ENCODE measurements around the gene ZMYND12.

Gene ZMYND12

DNA sequence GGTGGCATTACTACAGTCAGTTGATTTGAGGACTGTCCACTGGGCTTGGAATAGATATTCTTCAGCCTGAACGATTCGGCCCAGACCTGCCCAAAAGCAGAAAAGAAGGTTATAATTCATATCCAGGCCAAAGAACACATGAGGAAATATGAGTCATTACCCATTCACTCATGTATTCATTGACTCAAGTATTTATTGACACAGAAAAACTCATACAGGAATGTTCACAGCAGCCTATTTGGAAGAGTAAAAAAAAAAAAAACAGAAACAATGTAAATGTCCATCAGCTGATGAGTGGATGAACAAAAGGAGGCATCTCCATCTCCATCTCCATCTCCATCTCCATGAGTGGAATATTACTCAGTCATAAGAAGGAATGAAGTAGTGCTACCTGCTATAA is 15.9 kb downstream of the ZMYND12 start:
- no peak for DNase-seq (ENCODE audit: low read depth)

DNA sequence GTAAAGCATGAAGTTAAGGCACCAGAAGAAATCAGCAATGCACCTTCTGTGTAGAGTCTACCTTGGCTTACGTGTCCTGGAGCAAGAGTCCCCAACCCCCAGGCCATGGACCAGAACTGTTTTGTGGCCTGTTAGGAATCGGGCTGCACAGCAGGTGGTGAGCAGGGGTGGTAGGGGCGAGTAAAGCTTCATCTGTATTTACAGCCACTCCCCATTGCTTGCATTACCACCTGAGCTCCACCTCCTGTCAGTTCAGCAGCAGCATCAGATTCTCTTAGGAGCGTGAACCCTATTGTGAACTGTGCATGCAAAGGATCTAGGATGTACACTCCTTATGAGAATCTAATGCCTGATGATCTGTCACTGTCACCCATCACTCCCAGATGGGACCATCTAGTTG is 21.5 kb downstream of the ZMYND12 start:
- DNase-seq (ENCODE audit: low read depth): no peak

DNA sequence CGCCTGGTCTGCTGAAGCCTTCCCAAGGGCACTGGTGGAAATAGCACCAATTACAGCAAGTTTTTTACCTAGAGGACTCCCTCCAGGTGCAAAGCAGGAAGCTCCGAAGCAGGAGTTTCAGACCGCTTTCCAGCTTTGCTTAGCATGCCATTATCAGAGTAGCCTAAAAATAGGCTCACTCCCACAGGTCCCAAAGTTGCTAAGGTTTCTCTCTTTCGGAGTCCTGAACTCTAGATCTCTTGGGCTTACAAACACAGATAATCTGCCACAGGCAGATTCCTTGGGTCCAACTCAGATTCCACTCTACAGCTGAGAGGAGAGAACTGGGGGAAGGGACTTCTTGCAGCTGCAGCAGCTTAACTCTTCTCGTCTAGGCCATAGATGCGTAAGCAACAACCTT is 22.5 kb downstream of the ZMYND12 start:
- no peak for DNase-seq (ENCODE audit: low read depth)

DNA sequence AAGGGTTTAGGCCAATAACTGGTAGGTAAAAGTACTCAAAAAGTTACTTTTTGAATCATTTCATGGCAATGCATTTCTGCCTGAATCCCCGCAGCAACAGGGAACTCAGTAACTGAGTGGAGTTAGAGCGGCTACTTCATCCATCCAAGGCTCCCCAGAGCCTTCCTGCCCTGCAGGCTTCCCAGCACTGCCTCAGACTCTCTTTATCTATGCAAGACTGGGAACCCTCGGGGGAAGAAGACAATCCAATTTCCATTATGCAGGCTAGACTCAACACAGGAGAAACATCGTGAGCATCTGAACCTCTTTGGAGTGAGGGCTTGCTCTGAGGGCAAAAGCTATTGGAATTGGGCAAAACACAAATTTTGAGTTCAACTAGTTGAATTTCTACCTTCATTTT is 23.1 kb downstream of the ZMYND12 start:
- no peak for DNase-seq (ENCODE audit: low read depth)

DNA sequence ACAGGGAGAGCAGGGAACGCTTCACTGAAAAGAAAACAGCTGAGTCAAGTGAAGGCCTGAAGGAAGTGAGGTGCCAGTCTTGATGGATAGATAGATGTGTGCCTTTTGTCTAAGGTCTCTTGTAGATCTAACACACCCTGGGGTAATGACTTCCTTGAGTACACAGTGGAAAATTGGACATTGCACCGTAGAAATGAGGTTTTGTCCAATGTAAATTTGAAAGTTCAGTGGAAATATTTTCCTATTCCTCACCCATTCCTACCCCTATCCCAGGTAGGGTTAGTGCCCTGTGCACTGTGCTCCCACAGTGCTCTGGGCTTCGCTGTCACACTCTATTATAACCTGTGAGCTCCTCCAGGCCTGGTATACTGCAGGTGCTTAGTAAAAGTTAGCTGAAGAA is 24.3 kb downstream of the ZMYND12 start:
- DNase-seq (ENCODE audit: low read depth): no peak

DNA sequence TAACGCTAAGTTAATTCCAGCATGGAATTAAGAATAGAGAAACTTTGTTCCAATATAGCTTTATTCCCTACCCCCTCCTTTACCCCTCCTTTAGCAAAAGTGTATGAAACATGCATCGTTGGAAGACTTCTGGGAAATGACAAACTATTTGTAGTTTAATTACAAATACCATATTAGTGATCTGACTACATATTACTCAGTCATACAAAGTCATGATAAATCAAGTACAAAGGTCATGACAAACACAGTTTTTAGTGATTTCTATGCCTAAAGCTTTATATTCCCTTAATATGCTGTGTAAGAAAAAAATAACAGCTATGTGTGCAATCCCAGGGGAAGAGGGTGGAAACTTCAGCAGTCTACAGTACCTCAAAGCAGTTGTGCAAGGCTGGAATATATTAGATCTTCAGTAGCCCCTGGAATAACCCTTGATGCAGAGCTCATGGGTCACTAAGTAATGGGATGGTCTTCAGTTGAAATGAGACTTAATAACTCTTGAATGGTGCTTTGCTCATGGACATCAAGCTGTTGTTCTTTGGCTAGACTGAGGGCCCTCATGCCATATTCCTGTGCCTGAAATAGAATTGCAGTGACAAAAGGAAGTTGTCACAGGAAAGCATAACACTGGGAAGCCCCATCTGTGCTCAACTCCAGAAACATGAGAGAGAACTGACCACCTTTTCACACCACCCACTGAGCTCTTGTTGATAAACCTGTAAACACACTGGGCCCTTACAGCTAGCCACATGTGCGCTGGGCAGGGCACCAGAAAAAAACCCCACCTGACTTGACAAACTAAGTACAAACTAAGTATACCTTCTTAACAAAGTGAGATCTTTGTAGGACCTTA is 25.3 kb downstream of the ZMYND12 start:
- DNase-seq (ENCODE audit: low read depth): no peak

DNA sequence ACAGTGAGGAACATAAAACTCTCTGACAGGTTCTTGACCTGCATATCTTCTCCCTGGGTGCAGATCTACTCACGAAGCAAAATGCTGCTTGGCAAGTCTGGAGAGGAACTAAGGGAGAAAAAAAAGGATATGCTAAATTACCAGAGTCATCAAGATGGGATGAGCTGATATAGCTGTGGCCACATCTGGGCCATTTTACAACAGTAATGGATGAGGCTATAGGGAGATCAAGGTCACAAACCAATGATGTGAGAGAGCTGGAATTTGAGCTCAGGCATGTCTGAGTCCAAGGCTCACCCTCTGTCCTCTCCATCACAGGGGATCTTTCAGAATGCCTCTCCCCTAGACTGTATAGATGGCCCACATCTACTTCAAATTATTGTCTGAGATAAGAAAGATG is 26.2 kb downstream of the ZMYND12 start:
- DNase-seq (ENCODE audit: low read depth): no peak

DNA sequence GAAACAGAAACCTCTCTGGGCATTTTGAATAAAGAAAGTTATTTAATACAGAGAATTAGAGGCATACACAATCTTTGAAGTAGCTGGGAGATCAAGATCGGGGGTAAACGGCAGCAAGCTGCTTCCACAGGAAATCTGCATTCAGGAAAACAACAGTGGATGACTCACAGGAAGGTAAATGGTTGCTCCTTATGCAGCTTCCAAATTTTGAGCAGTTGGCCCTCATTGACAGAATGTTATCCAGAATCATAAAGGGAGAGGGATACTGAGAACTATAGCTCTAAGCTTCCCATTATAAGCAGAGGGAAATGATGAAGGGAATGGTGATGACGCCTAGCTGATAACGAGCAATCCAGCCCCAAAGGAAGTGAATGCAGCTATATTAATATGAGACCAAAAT is 28.6 kb downstream of the ZMYND12 start:
- no peak for DNase-seq (ENCODE audit: low read depth)

DNA sequence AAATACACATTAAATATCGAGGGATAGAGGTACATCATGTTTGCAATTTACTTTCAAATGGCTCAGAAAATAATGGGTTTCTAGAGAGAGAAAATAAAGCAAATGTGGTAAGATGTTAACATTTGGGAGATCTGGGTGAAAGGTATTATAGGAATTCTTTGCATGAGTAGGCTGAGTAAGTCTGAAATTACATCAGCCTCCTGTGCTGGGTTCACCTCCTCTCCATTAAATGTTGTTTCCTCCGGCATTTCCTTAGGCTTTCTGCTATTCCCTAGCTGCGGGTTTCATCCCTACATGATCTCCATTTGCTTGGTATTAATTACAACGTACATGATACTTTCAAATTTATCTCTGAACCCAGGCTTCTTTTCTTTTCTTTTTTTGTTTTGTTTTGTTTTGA is 31.6 kb downstream of the ZMYND12 start:
- DNase-seq (ENCODE audit: low read depth): no peak

DNA sequence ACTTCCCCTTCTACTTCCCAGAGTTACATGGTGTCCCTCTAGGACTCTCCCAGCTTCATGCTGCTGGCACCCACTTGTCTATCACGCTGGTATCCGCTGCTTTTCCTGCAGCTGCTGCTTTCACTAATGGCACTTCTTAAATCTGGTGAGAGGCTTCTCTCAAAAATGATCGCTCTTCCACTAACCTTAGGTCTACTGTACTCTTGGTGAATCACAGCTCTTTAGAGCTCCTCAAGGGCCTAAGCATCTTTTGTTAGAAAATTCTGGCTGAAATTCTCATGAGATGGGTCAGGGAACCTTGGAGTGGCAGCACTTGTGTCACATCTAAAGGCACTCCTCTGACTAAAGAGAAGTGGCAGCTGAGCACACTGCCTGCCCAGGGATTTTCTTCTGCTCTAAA is 32.1 kb downstream of the ZMYND12 start:
- no peak for DNase-seq (ENCODE audit: low read depth)

DNA sequence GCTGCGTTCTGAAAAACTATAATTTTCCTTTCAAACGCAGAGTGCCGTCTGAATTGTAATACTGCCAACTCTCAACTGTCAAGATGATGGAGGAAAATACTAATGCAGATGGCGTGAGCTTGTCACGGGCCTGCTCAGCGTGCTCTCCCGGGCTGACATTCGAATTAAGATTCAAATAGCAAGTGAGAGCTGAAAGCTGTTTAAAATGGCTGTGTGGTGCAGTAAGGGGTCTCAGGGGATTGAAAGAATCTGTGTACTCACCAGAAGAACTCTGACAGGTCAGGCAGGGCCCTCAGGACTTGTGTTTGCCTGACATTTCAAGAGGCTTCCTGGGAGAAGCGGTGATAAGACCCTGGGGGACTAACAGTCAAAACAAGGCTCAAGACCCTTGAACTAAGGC is 33.1 kb downstream of the ZMYND12 start:
- no peak for DNase-seq (ENCODE audit: low read depth)

DNA sequence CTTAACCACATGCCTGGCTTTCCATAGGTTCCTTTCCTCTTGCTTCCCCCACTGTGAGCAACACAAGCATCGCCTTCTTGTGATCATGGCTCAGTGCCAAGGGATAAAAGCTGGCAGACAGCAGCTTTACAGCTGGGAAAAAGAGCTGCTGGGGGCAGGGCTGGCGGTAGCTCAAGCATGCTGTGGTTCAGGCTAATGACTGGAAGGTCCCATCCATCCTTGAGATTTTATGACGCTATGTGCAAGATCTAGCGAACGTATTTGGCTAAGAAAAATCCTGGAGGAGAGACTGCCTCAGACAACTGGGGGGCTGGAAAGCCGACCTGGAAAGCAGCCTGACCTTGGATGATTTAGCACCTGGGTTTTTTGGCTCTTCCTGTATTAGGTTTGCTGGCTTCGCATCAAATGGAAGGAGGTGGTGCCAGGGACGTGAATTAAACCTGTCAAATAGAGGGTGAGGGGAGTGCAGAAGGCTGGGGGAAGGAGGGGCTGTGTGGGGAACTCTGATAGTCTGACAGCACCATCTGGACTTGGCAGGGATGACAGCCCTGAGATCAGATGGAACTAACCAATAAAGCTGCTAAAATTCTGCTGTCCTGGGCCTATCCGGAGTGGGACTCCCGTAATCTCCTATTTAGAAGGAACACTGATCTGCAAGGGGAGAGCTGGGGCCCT is 34.8 kb downstream of the ZMYND12 start:
- no peak for DNase-seq (ENCODE audit: low read depth)

DNA sequence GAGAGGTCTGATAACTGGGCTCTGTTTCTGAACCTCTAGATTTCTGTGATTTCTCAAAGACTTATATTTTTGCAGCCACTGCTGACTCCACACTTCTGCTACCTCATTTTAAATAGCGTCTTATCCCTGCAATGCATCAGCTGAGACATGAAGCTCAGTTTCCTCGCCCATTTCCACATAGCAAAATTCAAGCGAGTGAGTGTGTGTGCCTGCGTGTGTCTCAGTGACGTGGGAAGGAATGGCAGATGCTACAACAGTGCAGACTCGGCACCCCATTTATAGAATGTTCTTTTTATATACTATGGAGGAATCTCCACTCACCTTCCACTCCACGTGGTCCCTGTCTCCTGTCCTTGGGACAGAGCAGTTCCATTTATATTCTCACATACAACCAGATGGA is 35.7 kb downstream of the ZMYND12 start:
- DNase-seq (ENCODE audit: low read depth): no peak

DNA sequence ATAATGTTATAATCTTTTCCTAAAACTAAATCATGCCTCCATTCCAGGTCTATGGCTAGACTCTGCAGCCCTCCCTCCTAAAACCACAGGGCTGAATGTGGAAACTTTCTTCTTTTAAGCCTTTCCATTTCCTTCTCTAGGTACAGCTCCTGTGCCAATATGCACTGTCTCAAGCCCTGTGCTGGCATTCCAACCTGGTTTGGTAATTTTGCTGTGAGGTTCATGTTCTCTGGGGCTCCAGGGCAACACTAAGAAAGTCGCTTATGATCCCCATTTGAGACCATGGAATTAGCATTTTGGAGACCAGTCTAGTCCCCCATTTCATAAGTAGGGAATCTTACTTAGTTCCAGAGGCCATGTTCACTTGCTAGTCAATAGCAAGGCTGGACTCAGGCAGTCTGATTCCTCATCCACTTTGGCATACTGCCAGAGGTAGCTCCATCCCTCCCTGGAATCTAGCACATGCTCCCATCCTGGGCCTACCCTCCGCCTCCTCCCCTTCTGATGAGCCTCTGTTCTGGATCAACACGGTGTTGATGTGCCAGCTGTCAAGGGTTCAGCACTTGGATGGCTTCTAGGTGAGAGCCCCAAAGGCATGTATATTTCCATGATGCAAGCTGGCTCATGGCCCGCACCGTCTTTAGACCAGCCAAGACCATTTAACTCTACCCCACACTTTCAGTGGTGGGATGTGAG is 36.5 kb downstream of the ZMYND12 start:
- no peak for DNase-seq (ENCODE audit: low read depth)

DNA sequence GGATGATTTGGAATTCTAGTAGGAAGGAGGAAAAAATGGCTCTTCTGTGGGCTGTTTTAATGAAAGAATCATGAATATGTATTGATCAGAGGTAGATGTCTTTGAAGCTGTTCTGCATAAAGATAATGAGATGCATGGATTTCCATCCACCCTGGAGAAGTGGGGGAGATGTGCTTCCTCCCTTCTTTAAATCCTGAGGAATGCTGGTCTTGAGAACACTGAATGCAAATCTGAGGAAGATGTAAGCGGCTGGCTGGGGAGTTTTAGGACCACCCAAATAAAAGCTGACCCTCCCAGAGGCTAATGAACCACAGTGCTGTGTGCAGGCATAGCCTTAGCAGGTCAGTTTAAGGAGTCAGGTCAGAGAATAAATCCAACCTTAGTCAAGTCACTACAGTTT is 37.3 kb downstream of the ZMYND12 start:
- no peak for DNase-seq (ENCODE audit: low read depth)

DNA sequence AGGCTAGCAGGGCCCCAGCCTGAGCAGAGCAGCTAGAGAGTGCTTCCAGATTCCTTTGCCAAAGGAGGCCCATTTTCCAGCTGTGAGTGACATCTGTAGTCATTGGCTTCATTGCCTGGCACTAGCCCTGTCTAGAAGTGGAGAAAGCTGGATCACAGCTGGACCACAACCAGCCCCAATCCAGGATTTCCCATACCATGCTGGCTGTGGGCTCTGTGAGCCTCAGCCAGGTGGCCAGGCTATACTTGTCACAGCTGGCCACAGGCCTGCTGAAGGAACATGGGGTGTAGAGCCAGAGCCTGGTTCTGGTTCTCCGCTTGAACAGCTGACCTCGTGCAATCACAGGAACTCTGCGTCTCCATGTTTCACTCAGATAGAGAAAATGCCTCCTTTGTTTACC is 38.7 kb downstream of the ZMYND12 start:
- DNase-seq (ENCODE audit: low read depth): no peak

DNA sequence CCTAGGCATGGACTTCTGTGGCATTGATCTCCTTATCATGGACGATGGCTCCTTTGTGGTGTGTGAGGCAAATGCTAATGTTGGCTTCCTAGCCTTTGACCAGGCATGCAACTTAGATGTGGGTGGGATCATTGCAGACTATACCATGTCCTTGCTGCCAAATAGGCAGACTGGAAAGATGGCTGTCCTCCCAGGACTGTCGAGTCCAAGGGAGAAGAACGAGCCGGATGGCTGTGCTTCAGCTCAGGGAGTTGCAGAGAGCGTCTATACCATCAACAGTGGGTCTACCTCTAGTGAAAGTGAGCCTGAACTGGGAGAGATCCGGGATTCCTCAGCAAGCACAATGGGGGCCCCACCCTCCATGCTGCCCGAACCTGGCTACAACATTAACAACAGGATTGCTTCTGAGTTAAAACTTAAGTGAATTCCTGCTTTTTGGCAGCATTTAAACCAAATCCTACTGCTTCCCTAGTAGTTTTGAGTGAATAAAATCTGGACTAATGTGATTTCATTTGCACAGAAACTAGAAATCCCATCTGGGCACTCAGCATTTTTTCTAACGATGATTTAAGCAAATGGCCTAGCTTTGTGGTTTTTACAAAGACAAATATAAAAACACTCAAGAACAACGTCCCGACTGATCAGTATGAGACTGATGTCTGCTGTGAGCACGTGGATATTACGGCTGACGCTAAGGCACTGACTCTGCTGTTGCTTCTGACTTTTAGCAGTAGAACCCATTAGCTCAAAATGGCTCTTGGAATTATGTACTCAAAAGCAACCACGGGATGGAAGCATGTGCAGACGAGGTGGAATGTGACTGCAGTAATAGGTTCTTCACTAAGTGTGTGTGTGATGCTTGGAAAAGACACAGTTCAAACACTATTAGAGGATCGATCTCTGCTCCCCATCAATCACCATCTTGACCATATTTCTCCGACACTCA is 41.0 kb downstream of the ZMYND12 start:
- no peak for DNase-seq (ENCODE audit: low read depth)

DNA sequence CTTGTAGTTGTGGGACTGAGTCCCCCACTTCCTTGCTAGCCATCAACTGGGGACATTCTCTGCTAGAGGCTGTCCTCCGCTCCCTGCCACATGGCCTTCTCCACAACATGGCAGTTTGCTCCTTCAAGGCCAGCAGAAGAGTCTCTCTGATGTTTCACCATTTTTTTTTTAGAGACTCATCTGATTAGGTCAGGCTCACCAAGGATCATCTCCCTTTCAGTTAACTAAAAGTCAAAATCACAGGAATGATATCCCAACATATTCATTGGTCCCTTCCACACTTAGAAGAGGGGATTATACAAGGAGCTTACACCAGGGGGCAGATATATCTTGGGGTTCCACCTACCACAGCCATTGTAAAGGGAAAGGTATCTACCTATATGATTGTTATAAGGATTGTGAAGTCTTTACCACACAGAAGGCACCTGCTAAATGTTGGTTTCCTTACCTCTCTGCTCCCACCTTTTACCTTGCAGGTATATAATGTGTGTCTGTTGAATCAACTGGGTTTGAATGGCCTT is 51.9 kb downstream of the ZMYND12 start:
- no peak for DNase-seq (ENCODE audit: low read depth)

DNA sequence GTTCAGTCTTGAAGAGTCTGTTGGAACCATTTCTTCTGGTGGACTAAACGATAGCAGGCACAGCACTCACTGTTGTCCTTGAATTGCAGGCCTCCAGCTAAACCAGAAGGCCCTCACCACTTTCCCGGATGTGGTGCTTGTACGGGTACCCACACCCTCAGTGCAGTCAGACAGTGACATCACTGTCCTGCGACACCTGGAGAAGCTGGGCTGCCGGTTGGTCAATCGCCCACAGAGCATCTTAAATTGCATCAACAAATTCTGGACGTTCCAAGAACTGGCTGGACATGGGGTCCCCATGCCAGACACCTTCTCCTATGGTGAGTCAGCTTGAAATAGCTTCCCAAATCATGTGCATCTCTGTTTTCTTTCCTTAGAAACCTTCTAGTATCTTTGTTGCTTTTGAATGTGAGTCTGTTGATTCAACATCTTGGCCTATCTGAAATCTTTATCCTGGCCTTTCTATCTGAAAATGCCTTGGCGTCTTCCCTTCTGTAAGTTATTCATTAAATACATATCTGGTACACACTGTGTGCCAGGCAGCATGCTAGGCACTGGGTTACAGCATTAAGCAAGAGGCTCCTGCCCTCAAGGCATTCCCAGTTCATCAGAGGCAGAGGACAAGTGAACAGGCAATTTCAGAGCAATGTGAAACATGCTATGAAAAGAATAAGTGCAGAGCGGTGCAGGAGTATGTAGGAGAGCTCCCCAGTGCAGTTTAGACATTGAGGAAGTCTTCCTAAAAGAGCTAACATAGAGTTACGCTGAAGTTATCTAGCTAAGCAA is 56.3 kb downstream of the ZMYND12 start:
- DNase-seq (ENCODE audit: low read depth): no peak

DNA sequence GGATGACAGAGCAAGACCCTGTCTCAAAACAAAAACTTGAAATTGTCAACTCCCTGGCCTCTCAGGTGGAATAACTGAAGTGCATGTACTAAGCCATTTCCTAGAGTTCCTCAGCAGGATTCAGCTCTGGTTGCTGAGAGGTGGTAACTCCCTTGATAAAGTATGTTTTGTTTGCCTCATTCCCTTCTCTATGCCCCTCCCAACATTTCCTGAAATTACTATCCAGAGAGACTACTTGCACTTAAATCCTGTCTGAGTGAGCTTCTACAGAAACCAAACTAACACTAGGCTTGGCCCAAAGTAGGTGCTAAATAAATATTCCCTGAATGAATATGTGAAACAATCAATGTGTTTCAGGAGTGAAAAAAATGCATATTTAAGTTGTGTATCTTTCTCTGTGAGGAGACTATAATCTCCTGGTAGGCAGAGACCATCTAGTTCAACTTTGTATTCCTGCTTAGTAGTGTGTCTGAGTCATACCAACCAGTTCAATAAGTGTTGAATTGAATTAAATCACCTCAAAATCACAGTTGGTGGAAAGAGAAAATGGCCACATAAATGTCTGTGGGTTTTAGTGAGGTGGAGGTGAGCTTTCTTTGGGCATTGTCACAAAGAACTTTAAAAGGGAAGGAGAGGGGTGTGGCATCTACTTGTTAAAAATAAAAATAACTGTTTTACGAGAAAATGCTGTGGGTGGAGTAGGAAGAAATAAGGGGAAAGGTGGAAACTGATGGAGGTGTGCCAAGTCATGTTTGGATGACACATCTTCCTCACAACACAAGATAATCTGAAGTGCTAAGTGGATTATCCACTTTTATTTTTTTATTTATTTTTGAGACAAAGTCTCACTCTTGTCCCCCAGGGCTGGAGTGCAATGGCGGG is 62.6 kb downstream of the ZMYND12 start:
- no peak for DNase-seq (ENCODE audit: low read depth)

Data from CMK (cell line).